ENCODE results near the gene GNAQ.

GRCh38 chr9:77679088-77679487 lies 352.5 kb downstream of the GNAQ start:
- no peak for TF ChIP-seq CTCF (IDR thresholded peaks at IDR 0.05)
- TF ChIP-seq POLR2A (IDR thresholded peaks at IDR 0.05): no peak
- no peak for TF ChIP-seq EP300 (IDR thresholded peaks at IDR 0.05)
